Measurements from ENCODE around the gene PLEKHA1.

PLEKHA1 gene

GRCh38 chr10:122357685-122358084, 16.8 kb upstream of the PLEKHA1 start:
- DNase-seq (ENCODE audit: insufficient read length, low spot score) (no peak), FAIRE-seq (no peak)
- TF ChIP-seq CTCF (IDR thresholded peaks at IDR 0.05; ENCODE audit: insufficient read depth, missing control alignments): no peak

GRCh38 chr10:122359621-122360020, 14.9 kb upstream of the PLEKHA1 start:
- FAIRE-seq: no peak
- no peak for TF ChIP-seq CTCF (IDR thresholded peaks at IDR 0.05; ENCODE audit: insufficient read depth, missing control alignments)

GRCh38 chr10:122361046-122361445, 13.5 kb upstream of the PLEKHA1 start:
- no peak for FAIRE-seq
- DNase-seq (ENCODE audit: insufficient read length, low spot score): no peak
- TF ChIP-seq CTCF (IDR thresholded peaks at IDR 0.05; ENCODE audit: insufficient read depth, missing control alignments): no peak

More at GRCh38 chr10:122359621-122360020, 14.9 kb upstream of the PLEKHA1 start:
- no peak for DNase-seq (ENCODE audit: insufficient read length, low spot score)

- no peak for DNase-seq (ENCODE audit: insufficient read length, low spot score)
- TF ChIP-seq CTCF (IDR thresholded peaks at IDR 0.05; ENCODE audit: insufficient read depth, missing control alignments): no peak
- no peak for FAIRE-seq
These were observed 12.4 kb upstream of the PLEKHA1 start for GRCh38 chr10:122362031-122362592.

GRCh38 chr10:122362621-122363020, 11.9 kb upstream of the PLEKHA1 start:
- FAIRE-seq: no peak
- no peak for DNase-seq (ENCODE audit: insufficient read length, low spot score)
- no peak for TF ChIP-seq CTCF (IDR thresholded peaks at IDR 0.05; ENCODE audit: insufficient read depth, missing control alignments)

GRCh38 chr10:122363311-122363710, 11.2 kb upstream of the PLEKHA1 start:
- FAIRE-seq (no peak), DNase-seq (ENCODE audit: insufficient read length, low spot score) (no peak)
- TF ChIP-seq CTCF (IDR thresholded peaks at IDR 0.05; ENCODE audit: insufficient read depth, missing control alignments): no peak

- no peak for DNase-seq (ENCODE audit: insufficient read length, low spot score)
- no peak for TF ChIP-seq CTCF (IDR thresholded peaks at IDR 0.05; ENCODE audit: insufficient read depth, missing control alignments)
- FAIRE-seq: no peak
These were observed 10.6 kb upstream of the PLEKHA1 start for GRCh38 chr10:122363722-122364463.

All from D721Med (cell line).